Right lobe of liver (tissue), 6 donors: ENCODE measurements around the gene HDGFL1. TPM values are rescaled to one million over a fixed set of nuclear protein-coding genes. Genes with fewer than 3 reads are reported as not detected.

Experiments
- ATAC-seq, 4 donors: fragments of 200-7000 bp; cut with Tn5 transposase; one replicate each; pipeline ENCODE4 v1.9.1; 2020; ENCODE audit warnings: mild to moderate bottlenecking in 4 of 4, moderate library complexity in 4 of 4
- DNase-seq, 3 donors: peaks; one replicate each; pipeline ENCODE4 v3.0.0-alpha.2; 2020
- H3K27ac ChIP-seq, 3 donors: fragments of 200-600 bp; one replicate each; pipeline ENCODE4 v1.8.0; 2022
- H3K27me3 ChIP-seq, 2 donors: fragments of 200-600 bp; one replicate each; pipeline ENCODE4 v1.8.0; 2022
- H3K36me3 ChIP-seq, 4 donors: fragments of 200-600 bp; sonication (generic) in 1 of 4; one replicate each; pipeline versions ENCODE4 v1.5.1 to v1.8.0; 2017 to 2022; ENCODE audit warnings: control low read depth in 1 of 4
- H3K4me1 ChIP-seq, 4 donors: fragments of 200-600 bp; sonication (generic) in 1 of 4; one replicate each; pipeline versions ENCODE4 v1.5.1 to v1.8.0; 2017 to 2022; ENCODE audit warnings: control low read depth in 1 of 4
- H3K4me3 ChIP-seq, 3 donors: fragments of 200-600 bp; one replicate each; pipeline ENCODE4 v1.8.0; 2022
- H3K9me3 ChIP-seq, 4 donors: fragments of 200-600 bp; sonication (generic) in 1 of 4; one replicate each; pipeline versions ENCODE4 v1.5.1 to v1.8.0; 2017 to 2022; ENCODE audit warnings: control low read depth in 1 of 4
- CTCF ChIP-seq, 4 donors: fragments of 200-600 bp in 3 of 4; fragments of 450-650 bp in 1 of 4; IDR thresholded peaks; one replicate each; pipeline versions ENCODE4 v1.5.1 to v1.8.0; 2016 to 2022; ENCODE audit warnings: antibody characterized with exemption in 4 of 4, mild to moderate bottlenecking in 2 of 4
- POLR2A ChIP-seq: fragments of 450-650 bp; IDR thresholded peaks from one replicate; pipeline ENCODE4 v1.6.1; 2017; ENCODE audit warnings: antibody characterized with exemption, mild to moderate bottlenecking
- WGBS: methylation state at CpG from one replicate; pipeline ENCODE4 v1.1.6; 2018; ENCODE audit warnings: low coverage, low lambda C conversion rate; ENCODE audit not compliant: insufficient coverage; ENCODE audit errors: missing lambda C conversion rate; 5-methylcytosine and 5-hydroxymethylcytosine counted together
- intact Hi-C, 2 donors: fragments of 100-400 bp; cut with DNase I; formaldehyde crosslinking; loops; one replicate each; pipeline versions ENCODE4 v1.11.2 to v1.14.1; 2022
- long read RNA-seq: library from polyadenylated mRNA; unstranded; transcript quantifications from one replicate; pipeline ENCODE4 v2.0.0, GENCODE V29; 2019
- total RNA-seq, 6 experiments: library from RNA; depleted of rRNA in 2 of 6; stranded (reverse); fragments of >200 nt in 2 of 6; fragmentation: NEBNext Ultra II Directional in 3 of 6; extraction: Animal tissue kit (Norgen Biotek cat#: 25700) in 3 of 6; gene quantifications; one replicate each; pipeline versions ENCODE4 v1.1.0 to v1.2.4, GENCODE V29; 2016 to 2023
- donor health status: DM: no; HTN: yes; CAD: no.
- donor health status: DM: no; HTN: no; CAD: no.
- donor health status: DM: no; HTN: no; CAD: no.
- donor health status: DM: no; HTN: yes; CAD: no.
- donor health status: DM: no; HTN: yes; CAD: no.

HDGFL1 gene
- not detected for total RNA-seq
- long read RNA-seq: 0 reads

GRCh38 chr6:22569281-22570184 lies at the start of gene HDGFL1:
HDGFL1 (plus strand) TSS chr6:22569566; CDS start chr6:22569576, 10 bp downstream.
- Histone ChIP-seq H3K4me3 (no peak within 1 kb of the TSS), H3K9me3 (no peaks in the 10 kb centered on the region), H3K27me3 (no peaks in the 10 kb centered on the region), H3K4me1 (no peaks in the 10 kb centered on the region), H3K27ac (no peak within 1 kb of the TSS), H3K36me3 (no peaks in the 10 kb centered on the region)
- 92% methylated on average over 46 of the region's 89 CpGs for WGBS
- ATAC-seq (peak in 1 of 4 donors; percentile 25), DNase-seq (peak in 1 of 3 donors; percentile 48)
- intact Hi-C loops: no loop called here
- TF ChIP-seq POLR2A: no peak
- no peak for TF ChIP-seq CTCF (IDR thresholded peaks at IDR 0.05)

GRCh38 chr6:22521035-22521434 lies 48.3 kb upstream of the HDGFL1 start:
- TF ChIP-seq CTCF (IDR thresholded peaks at IDR 0.05): no peak
- no peak for TF ChIP-seq POLR2A
- ATAC-seq (no peak), DNase-seq (no peak)
- H3K27ac ChIP-seq: no peak overlapping the region
- no peaks in the 10 kb centered on the region for H3K27me3 ChIP-seq
- H3K9me3 ChIP-seq: no peaks in the 10 kb centered on the region
- H3K36me3 ChIP-seq: no peaks in the 10 kb centered on the region
- intact Hi-C loops: no loop called here
- H3K4me1 ChIP-seq: no peaks in the 10 kb centered on the region
- no peak overlapping the region for H3K4me3 ChIP-seq
- WGBS: 89% methylated on average over 4 of the region's 4 CpGs

- Histone ChIP-seq H3K4me1 (no peaks in the 10 kb centered on the region), H3K36me3 (no peaks in the 10 kb centered on the region), H3K9me3 (no peaks in the 10 kb centered on the region), H3K4me3 (no peak overlapping the region), H3K27ac (no peak overlapping the region), H3K27me3 (no peaks in the 10 kb centered on the region)
- intact Hi-C loops: no loop called here
- DNase-seq (no peak), ATAC-seq (no peak)
- TF ChIP-seq CTCF (IDR thresholded peaks at IDR 0.05): no peak
- TF ChIP-seq POLR2A: no peak
These were observed 42.6 kb upstream of the HDGFL1 start for GRCh38 chr6:22526736-22527135.

- ATAC-seq: no peak
- Histone ChIP-seq H3K27me3 (no peaks in the 10 kb centered on the region), H3K36me3 (no peaks in the 10 kb centered on the region), H3K4me3 (no peak overlapping the region), H3K9me3 (no peaks in the 10 kb centered on the region), H3K27ac (no peak overlapping the region), H3K4me1 (no peaks in the 10 kb centered on the region)
- intact Hi-C loops: no loop called here
- WGBS: 90% methylated on average over 1 of the region's 1 CpG
- DNase-seq: no peak
- TF ChIP-seq CTCF (IDR thresholded peaks at IDR 0.05) (no peak), POLR2A (no peak)
These were observed 39.5 kb upstream of the HDGFL1 start for GRCh38 chr6:22529866-22530265.
